MG63 (cell line): Measurements from ENCODE around the gene CMBL. TPM values are rescaled to one million over a fixed set of nuclear protein-coding genes. Genes with fewer than 3 reads are reported as not detected.

Source experiments
- DNase-seq: peaks from one replicate; pipeline ENCODE4 v3.0.0-alpha.2; 2020
- H3K27me3 ChIP-seq: fragments of 250-450 bp; sonication (Bioruptor Pico); 2 replicates; pipeline ENCODE4 v1.5.1; 2020; ENCODE audit warnings: mild to moderate bottlenecking, moderate library complexity
- H3K36me3 ChIP-seq: fragments of 250-450 bp; sonication (Bioruptor Pico); 2 replicates; pipeline ENCODE4 v1.5.1; 2020; ENCODE audit warnings: mild to moderate bottlenecking, moderate library complexity
- H3K4me3 ChIP-seq: fragments of 250-450 bp; sonication (Bioruptor Pico); 2 replicates; pipeline ENCODE4 v1.5.1; 2020; ENCODE audit warnings: mild to moderate bottlenecking, moderate library complexity
- H3K9me3 ChIP-seq: fragments of 250-450 bp; sonication (Bioruptor Pico); 2 replicates; pipeline ENCODE4 v1.5.1; 2020; ENCODE audit warnings: mild to moderate bottlenecking, moderate library complexity
- total RNA-seq: library from RNA; depleted of rRNA; stranded (reverse); fragments of >200 nt; shearing (Covaris generic); gene quantifications from 2 replicates; pipeline ENCODE4 v1.2.3, GENCODE V29; 2014; ENCODE audit warnings: low replicate concordance

The CMBL gene
- total RNA-seq, 1 experiment from 2014 or later: 29.1 TPM

- Histone ChIP-seq H3K4me3 (no peak overlapping the region), H3K36me3 (no peaks in the 10 kb centered on the region), H3K9me3 (no peaks in the 10 kb centered on the region), H3K27me3 (no peaks in the 10 kb centered on the region)
- no peak for DNase-seq
Observed at GRCh38 chr5:10337986-10338385, 30.3 kb upstream of the CMBL start.

GRCh38 chr5:10337107-10337506, 29.4 kb upstream of the CMBL start:
- no peak for DNase-seq
- H3K36me3 ChIP-seq: no peaks in the 10 kb centered on the region

DNA sequence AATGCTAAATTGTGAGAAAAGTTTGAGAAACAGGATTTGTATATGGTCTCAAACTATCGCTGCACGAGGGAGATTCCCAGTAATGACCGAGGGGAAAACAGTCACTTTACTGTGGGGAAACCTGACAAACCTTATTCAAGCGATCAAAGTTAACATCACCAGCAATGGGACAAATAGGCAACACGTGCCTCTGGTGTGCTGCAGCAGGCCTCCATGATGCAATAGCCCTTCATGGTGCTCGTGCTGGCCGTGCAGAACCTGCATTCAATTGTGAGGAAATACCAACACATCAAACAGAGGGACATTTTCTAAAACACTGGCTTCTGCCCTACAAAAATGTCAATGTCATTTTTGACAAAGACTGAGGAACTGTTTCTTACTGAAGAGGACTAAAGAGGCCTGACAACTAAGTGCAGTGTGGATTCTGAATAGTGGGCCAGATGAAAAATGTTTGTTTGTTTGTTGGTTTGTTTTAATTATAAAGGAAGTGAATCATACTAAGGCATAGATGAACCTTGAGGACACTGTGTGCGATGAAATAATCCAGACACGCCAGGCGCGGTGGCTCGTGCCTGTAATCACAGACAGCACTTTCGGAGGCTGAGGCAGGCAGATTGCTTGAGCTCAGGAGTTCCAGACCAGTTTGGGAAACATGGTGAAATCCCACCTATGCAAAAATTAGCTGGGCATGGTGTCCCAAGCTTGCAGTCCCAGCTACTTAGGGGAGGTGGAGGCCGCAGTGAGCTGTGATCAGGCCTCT, 28.2 kb upstream of the CMBL start:
- no peaks in the 10 kb centered on the region for H3K9me3 ChIP-seq
- DNase-seq: no peak
- H3K36me3 ChIP-seq: no peaks in the 10 kb centered on the region
- no peaks in the 10 kb centered on the region for H3K27me3 ChIP-seq
- no peak overlapping the region for H3K4me3 ChIP-seq

More at GRCh38 chr5:10337107-10337506, 29.4 kb upstream of the CMBL start:
- H3K27me3 ChIP-seq: no peaks in the 10 kb centered on the region
- no peaks in the 10 kb centered on the region for H3K9me3 ChIP-seq
- H3K4me3 ChIP-seq: no peak overlapping the region

DNA sequence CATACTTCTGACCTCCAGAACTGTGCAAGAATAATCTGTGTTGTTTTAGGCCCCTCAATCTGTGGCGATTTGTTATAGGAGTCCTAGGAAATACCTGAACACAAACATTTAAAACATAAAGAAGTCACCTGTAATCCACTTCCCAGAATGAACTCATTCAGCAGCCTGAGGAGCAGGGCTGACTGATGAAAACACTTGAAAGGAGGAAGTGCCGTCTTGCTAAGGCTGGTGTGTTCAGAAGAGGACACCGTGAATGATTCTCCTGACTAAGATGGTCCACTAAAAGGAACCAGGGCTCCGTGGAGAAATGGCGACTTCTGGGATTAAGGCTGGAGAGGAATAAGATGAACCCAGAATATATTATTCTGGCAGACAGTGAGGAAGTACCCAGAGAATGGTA, 27.1 kb upstream of the CMBL start:
- no peak for DNase-seq
- Histone ChIP-seq H3K9me3 (no peaks in the 10 kb centered on the region), H3K36me3 (no peaks in the 10 kb centered on the region), H3K4me3 (no peak overlapping the region), H3K27me3 (no peaks in the 10 kb centered on the region)

DNA sequence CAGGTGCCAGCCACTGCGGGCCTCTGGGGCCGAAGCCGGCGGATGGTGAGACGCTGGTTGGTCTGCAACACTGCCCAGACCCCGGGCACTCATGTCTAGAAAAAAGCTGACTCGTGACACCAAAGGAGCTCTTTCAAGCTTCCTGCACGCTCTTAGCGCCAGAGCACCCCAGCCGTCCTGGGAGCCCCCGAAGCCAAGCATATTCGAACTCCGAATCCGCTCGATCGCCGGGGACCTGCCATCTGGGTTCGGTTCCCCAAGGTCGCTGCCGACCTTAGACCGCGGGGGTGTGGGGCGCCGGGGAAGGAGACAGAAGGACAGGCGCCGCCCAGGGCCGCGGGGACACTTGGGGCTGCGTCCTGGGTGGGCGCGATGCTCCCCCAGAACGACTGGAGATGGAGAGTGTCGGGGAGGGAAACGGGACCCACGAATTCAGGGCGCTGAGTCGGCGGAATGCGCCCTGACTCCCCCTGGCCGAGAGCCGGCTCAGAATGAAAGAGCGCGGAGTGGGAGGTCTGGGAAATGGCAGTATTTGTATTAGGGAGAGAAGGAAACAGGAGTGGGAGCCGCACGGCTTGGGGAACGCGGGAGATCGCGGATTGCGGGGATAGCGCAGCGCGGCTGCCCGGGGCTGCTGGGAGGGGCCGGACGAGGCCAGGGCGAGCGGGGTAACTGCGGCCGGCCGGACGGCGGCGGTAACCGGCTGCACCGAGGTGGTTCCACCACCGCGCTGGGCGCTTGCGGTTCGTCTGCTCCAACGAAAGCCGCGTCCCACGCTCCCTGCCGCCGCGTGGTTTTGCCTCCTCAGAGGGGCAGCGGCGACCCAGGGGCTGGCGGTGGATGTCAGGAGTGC, 25.7 kb upstream of the CMBL start:
- peak; percentile 64 for DNase-seq
- Histone ChIP-seq H3K4me3 (peak overlapping the region; percentile 33), H3K27me3 (no peaks in the 10 kb centered on the region), H3K36me3 (no peaks in the 10 kb centered on the region), H3K9me3 (no peaks in the 10 kb centered on the region)

DNA sequence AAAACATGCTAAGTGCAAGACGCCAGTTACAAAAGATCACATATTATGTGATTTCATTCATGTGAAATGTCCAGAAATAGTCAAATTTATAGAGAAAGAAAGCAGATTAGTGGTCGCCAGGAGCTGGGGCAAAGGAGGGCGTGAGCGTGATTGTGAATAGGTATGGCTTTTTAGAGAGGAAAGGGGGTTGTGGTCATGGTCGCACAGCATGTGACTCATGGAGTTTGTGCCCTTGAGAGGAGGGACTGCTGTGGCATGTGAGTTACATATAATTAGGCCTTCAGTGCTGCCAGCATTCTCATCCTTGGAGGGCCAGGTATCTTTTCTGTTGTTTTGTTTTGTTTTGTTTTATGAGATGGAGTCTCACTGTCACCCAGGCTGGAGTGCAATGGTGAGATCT, 24.6 kb upstream of the CMBL start:
- Histone ChIP-seq H3K4me3 (no peak overlapping the region), H3K27me3 (no peaks in the 10 kb centered on the region), H3K9me3 (no peaks in the 10 kb centered on the region), H3K36me3 (no peaks in the 10 kb centered on the region)
- no peak for DNase-seq

- peak; percentile 76 for DNase-seq
- no peaks in the 10 kb centered on the region for H3K36me3 ChIP-seq
- H3K9me3 ChIP-seq: no peaks in the 10 kb centered on the region
- no peaks in the 10 kb centered on the region for H3K27me3 ChIP-seq
- no peak overlapping the region for H3K4me3 ChIP-seq
Observed at GRCh38 chr5:10331341-10331796, 23.7 kb upstream of the CMBL start.

GRCh38 chr5:10330511-10331230, 23.0 kb upstream of the CMBL start:
- H3K36me3 ChIP-seq: no peaks in the 10 kb centered on the region
- no peaks in the 10 kb centered on the region for H3K9me3 ChIP-seq
- DNase-seq: peak; percentile 82
- H3K4me3 ChIP-seq: no peak overlapping the region
- no peaks in the 10 kb centered on the region for H3K27me3 ChIP-seq

DNA sequence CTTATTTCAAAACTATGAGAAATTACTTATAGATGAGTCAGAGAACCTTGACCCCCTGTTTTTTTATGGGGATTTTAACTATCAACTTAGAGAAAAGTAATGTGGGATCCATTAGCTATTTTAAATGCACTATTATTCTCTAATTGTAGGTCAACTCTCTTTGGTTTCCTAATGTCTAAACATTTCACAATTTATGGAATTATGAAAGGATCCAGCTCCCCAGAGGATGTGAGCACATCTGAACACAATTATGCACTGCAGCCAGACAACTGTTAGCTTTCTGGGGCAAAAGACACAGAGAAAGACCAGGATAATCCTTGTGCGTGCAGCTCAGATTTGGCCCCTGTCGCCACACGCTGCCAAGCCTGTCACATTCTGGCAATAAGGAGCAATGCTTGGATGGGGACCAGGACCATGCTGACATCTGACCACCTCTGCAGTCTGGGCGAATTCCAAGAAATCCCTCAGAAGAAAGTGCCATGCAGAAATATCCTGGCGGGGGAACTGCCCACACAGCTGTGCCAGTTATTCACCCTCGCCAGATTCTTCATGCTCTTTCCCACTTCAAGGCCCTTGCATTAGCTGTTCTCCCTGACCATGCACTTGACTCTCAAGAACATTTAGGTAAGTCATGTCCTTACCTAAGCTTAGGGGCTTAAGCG, 22.2 kb upstream of the CMBL start:
- Histone ChIP-seq H3K36me3 (no peaks in the 10 kb centered on the region), H3K9me3 (no peaks in the 10 kb centered on the region), H3K27me3 (no peaks in the 10 kb centered on the region), H3K4me3 (no peak overlapping the region)
- DNase-seq: peak; percentile 93

DNA sequence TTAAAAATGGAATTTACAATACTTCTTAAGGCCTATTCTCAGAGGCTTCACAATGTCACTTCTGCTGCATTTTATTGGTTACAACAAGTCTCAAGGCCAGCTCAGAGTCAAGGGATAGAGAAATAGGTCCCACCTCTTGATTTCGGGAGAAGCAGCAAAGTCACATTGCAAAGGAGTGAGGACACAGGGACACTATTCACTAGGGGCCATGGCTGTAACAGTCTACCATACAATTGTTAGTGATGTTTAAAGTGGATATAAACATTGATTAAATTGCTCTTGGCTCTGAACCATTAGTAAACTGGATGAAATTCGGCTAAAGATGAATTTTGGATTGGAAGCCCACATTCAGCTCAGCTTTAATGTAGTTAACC, 21.7 kb upstream of the CMBL start:
- H3K36me3 ChIP-seq: no peaks in the 10 kb centered on the region
- no peak for DNase-seq
- no peak overlapping the region for H3K4me3 ChIP-seq

GRCh38 chr5:10328323-10328722, 20.6 kb upstream of the CMBL start:
- H3K36me3 ChIP-seq: no peaks in the 10 kb centered on the region
- no peak for DNase-seq
- no peaks in the 10 kb centered on the region for H3K27me3 ChIP-seq
- no peak overlapping the region for H3K4me3 ChIP-seq
- no peaks in the 10 kb centered on the region for H3K9me3 ChIP-seq

More for the DNA sequence above, 21.7 kb upstream of the CMBL start:
- Histone ChIP-seq H3K27me3 (no peaks in the 10 kb centered on the region), H3K9me3 (no peaks in the 10 kb centered on the region)

- H3K9me3 ChIP-seq: no peaks in the 10 kb centered on the region
- no peaks in the 10 kb centered on the region for H3K27me3 ChIP-seq
- no peaks in the 10 kb centered on the region for H3K36me3 ChIP-seq
- H3K4me3 ChIP-seq: no peak overlapping the region
- DNase-seq: no peak
Observed at GRCh38 chr5:10324518-10325370, 17.0 kb upstream of the CMBL start.

- Histone ChIP-seq H3K36me3 (no peaks in the 10 kb centered on the region), H3K27me3 (no peaks in the 10 kb centered on the region), H3K4me3 (no peak overlapping the region), H3K9me3 (0 out of 2 replicates have a peak, but pooled peaks cover under 1% of the 10 kb centered on the region)
- no peak for DNase-seq
Observed at GRCh38 chr5:10323588-10324488, 16.1 kb upstream of the CMBL start.

DNA sequence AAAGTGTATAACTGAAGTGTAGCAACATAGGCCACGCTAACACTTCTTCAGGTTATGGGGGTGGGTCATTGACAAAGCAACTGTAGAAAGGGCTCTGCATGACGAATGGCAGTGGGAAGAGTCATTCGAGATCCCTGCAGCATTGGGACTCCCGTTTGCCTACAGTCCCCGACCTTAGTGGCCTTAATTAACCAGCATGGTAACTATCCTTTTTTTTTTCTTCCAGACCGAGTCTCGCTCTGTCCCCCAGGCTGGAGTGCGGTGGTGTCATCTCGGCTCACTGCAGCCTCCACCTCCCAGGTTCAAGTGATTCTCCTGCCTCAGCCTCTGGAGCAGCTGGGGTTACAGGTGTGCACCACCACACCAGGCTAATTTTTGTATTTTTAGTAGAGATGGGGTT, 14.2 kb upstream of the CMBL start:
- Histone ChIP-seq H3K9me3 (peaks cover 12% of the 10 kb centered on the region), H3K4me3 (no peak overlapping the region), H3K36me3 (no peaks in the 10 kb centered on the region), H3K27me3 (no peaks in the 10 kb centered on the region)
- no peak for DNase-seq

- peaks cover 12% of the 10 kb centered on the region for H3K9me3 ChIP-seq
- no peak for DNase-seq
- no peaks in the 10 kb centered on the region for H3K27me3 ChIP-seq
- no peaks in the 10 kb centered on the region for H3K36me3 ChIP-seq
- no peak overlapping the region for H3K4me3 ChIP-seq
Observed at GRCh38 chr5:10320793-10321192, 13.1 kb upstream of the CMBL start.
